A549 treated with CpdA at 1 μM for 4 hours (cell line): ENCODE data around the gene CPHXL. TPM values are rescaled to one million over a fixed set of nuclear protein-coding genes. Genes with fewer than 3 reads are reported as not detected.

Experiments
- total RNA-seq: library from RNA; stranded (reverse); fragments of 200-300 nt; extraction: Qiagen RNA extraction; gene quantifications from 5 replicates; pipeline ENCODE4 v1.2.3, GENCODE V29; 2022; ENCODE audit warnings: low read depth

CPHXL gene
- not detected in 5 replicates for total RNA-seq

DNA sequence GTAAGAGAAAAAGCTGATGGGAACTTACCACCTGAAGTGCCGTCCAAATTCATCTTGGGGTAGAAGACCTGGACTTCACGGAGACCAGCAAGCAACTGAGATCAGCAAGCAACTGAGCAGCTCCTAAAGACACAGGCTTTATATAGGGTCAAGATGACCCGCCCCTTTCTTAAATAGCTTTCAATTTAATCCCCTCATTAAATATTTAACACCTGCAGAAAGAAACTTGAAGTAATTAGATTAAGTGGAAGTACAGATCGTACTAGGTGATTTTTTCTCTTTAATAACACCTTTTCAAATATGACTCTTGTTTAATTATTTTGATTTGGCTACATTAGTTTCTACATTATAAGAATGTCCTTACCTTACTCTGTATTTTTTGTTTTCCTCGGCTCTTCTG, at the start of gene CPHXL:
TSS of gene CPHXL (minus strand) at position 101 of the 400 bp plus-strand sequence. CDS start at position 53, 48 bp downstream.

GRCh38 chr16:75701361-75701760, 24.9 kb downstream of the CPHXL start, which contains the start of gene DUXB:
Gene DUXB (minus strand): TSS chr16:75701461. CDS start chr16:75701418, 43 bp downstream.

GRCh38 chr16:75676909-75677308, 49.4 kb downstream of the CPHXL start, which contains the start of gene CPHXL2:
Gene CPHXL2 (minus strand): TSS chr16:75677009. CDS start chr16:75676999, 10 bp downstream.

Other genes starting within 250 kb of the CPHXL start
- 0.07 to 0.22 TPM (median 0.16 TPM) in 5 replicates for gene CHST6, start 231.0 kb downstream of the CPHXL start, total RNA-seq
- 0.03 TPM in 1 of 5 replicates, not detected in the others for gene CHST5, start 190.4 kb downstream of the CPHXL start, total RNA-seq
- 7.6 to 9.2 TPM (median 9.0 TPM) in 5 replicates for gene TMEM231, start 170.2 kb downstream of the CPHXL start, total RNA-seq
- gene GABARAPL2, start 160.1 kb downstream of the CPHXL start, total RNA-seq: 87.4 to 98.5 TPM (median 92.0 TPM) in 5 replicates
- gene ADAT1, start 103.2 kb downstream of the CPHXL start, total RNA-seq: 31.8 to 44.5 TPM (median 36.9 TPM) in 5 replicates
- 170 to 175 TPM (median 174 TPM) in 5 replicates for gene KARS1, start 78.8 kb downstream of the CPHXL start, total RNA-seq
- gene TERF2IP, start 78.7 kb downstream of the CPHXL start, total RNA-seq: 39.6 to 44.8 TPM (median 42.5 TPM) in 5 replicates
- gene CPHXL2, start 49.5 kb downstream of the CPHXL start, total RNA-seq: not detected in 5 replicates
- gene DUXB, start 25.0 kb downstream of the CPHXL start, total RNA-seq: not detected in 5 replicates